ENCODE results near the gene CPED1.
"Not testable (repeated sequence)": the region's sequence is repeated elsewhere in the genome, so short reads cannot be mapped to it uniquely, and the experiment has no call there.

The CPED1 gene

GRCh38 chr7:121075424-121075841 lies 86.9 kb downstream of the CPED1 start:
- not testable (repeated sequence) for DNase-seq

GRCh38 chr7:121075952-121076349 lies 87.4 kb downstream of the CPED1 start:
- DNase-seq, result no peak

GRCh38 chr7:121076350-121077164 lies 88.0 kb downstream of the CPED1 start:
- no peak for DNase-seq

- DNase-seq, result no peak
These were observed 88.7 kb downstream of the CPED1 start for GRCh38 chr7:121077165-121077630.

GRCh38 chr7:121078701-121079227 lies 90.3 kb downstream of the CPED1 start:
- DNase-seq, result no peak

GRCh38 chr7:121079425-121080169 lies 91.1 kb downstream of the CPED1 start:
- no peak for DNase-seq

GRCh38 chr7:121080257-121080912 lies 91.9 kb downstream of the CPED1 start:
- no peak for DNase-seq

- DNase-seq, result no peak
These were observed 92.4 kb downstream of the CPED1 start for GRCh38 chr7:121080913-121081326.

GRCh38 chr7:121081327-121081936 lies 92.9 kb downstream of the CPED1 start:
- DNase-seq, result no peak

GRCh38 chr7:121082400-121083101 lies 94.0 kb downstream of the CPED1 start:
- DNase-seq, result no peak

- DNase-seq, result no peak
These were observed 94.8 kb downstream of the CPED1 start for GRCh38 chr7:121083138-121083789.

GRCh38 chr7:121083790-121084251 lies 95.3 kb downstream of the CPED1 start:
- no peak for DNase-seq

GRCh38 chr7:121084256-121084655 lies 95.7 kb downstream of the CPED1 start:
- DNase-seq, result no peak

- no peak for DNase-seq
These were observed 96.3 kb downstream of the CPED1 start for GRCh38 chr7:121084748-121085336.

GRCh38 chr7:121085922-121086321 lies 97.4 kb downstream of the CPED1 start:
- no peak for DNase-seq

GRCh38 chr7:121088870-121089269 lies 100.4 kb downstream of the CPED1 start:
- DNase-seq, result no peak

GRCh38 chr7:121094829-121095228 lies 106.3 kb downstream of the CPED1 start:
- no peak for DNase-seq

- no peak for DNase-seq
These were observed 109.1 kb downstream of the CPED1 start for GRCh38 chr7:121097577-121097976.

GRCh38 chr7:121099572-121099971 lies 111.1 kb downstream of the CPED1 start:
- DNase-seq, result no peak

GRCh38 chr7:121101083-121101482 lies 112.6 kb downstream of the CPED1 start:
- no peak for DNase-seq

- DNase-seq, result no peak
These were observed 113.1 kb downstream of the CPED1 start for GRCh38 chr7:121101621-121102020.
